G401 (cell line): ENCODE measurements around the gene NDP. TPM values are rescaled to one million over a fixed set of nuclear protein-coding genes. Genes with fewer than 3 reads are reported as not detected.

Source experiments
- DNase-seq: peaks from one replicate; pipeline ENCODE4 v3.0.0-alpha.2; 2015; ENCODE audit warnings: low spot score
- in situ Hi-C: cut with HindIII; loops from 2 replicates; pipeline ENCODE4 v1.10.0; 2016; ENCODE audit warnings: low sequenced_read_pairs, mixed read lengths
- total RNA-seq: library from RNA; depleted of rRNA; stranded (reverse); fragments of >200 nt; shearing (Covaris generic); gene quantifications from 2 replicates; pipeline ENCODE4 v1.2.3, GENCODE V29; 2014; rRNA removed

Gene NDP
- total RNA-seq: not detected in 2 replicates

- in situ Hi-C loops: no loop called here
- peak; percentile 61 for DNase-seq
Observed at GRCh38 chrX:43973249-43974099, at the start of gene NDP. NDP (minus strand) TSS chrX:43973390; CDS start chrX:43958645, 14,745 bp downstream.

GRCh38 chrX:44022964-44023363, 49.8 kb upstream of the NDP start:
- no peak for DNase-seq
- in situ Hi-C loops: no loop called here

GRCh38 chrX:44020693-44021092, 47.5 kb upstream of the NDP start:
- in situ Hi-C loops: no loop called here
- DNase-seq: no peak

GRCh38 chrX:44019911-44020310, 46.7 kb upstream of the NDP start:
- in situ Hi-C loops: no loop called here
- DNase-seq: no peak

GRCh38 chrX:44017676-44018075, 44.5 kb upstream of the NDP start:
- in situ Hi-C loops: no loop called here
- peak; percentile 16 for DNase-seq

- in situ Hi-C loops: no loop called here
- DNase-seq: no peak
Observed at GRCh38 chrX:44016906-44017305, 43.7 kb upstream of the NDP start.

- DNase-seq: no peak
- in situ Hi-C loops: no loop called here
Observed at GRCh38 chrX:44012484-44013096, 39.4 kb upstream of the NDP start.

- in situ Hi-C loops: no loop called here
- DNase-seq: no peak
Observed at GRCh38 chrX:44011506-44011905, 38.3 kb upstream of the NDP start.

- in situ Hi-C loops: no loop called here
- DNase-seq: no peak
Observed at GRCh38 chrX:44010626-44011025, 37.4 kb upstream of the NDP start.

- DNase-seq: no peak
- in situ Hi-C loops: no loop called here
Observed at GRCh38 chrX:44006081-44006480, 32.9 kb upstream of the NDP start.

- in situ Hi-C loops: no loop called here
- DNase-seq: no peak
Observed at GRCh38 chrX:44003975-44004374, 30.8 kb upstream of the NDP start.

- DNase-seq: no peak
- in situ Hi-C loops: no loop called here
Observed at GRCh38 chrX:44002567-44002966, 29.4 kb upstream of the NDP start.

GRCh38 chrX:43998374-43998773, 25.2 kb upstream of the NDP start:
- DNase-seq: no peak
- in situ Hi-C loops: no loop called here

- in situ Hi-C loops: no loop called here
- no peak for DNase-seq
Observed at GRCh38 chrX:43996491-43996890, 23.3 kb upstream of the NDP start.

GRCh38 chrX:43986083-43986482, 12.9 kb upstream of the NDP start:
- no peak for DNase-seq
- in situ Hi-C loops: no loop called here

GRCh38 chrX:43985511-43985910, 12.3 kb upstream of the NDP start:
- in situ Hi-C loops: no loop called here
- DNase-seq: no peak

GRCh38 chrX:43978226-43978625, 5.0 kb upstream of the NDP start:
- DNase-seq: no peak
- in situ Hi-C loops: no loop called here

- no peak for DNase-seq
- in situ Hi-C loops: no loop called here
Observed at GRCh38 chrX:43976205-43976604, 3.0 kb upstream of the NDP start.

- in situ Hi-C loops: no loop called here
Observed at GRCh38 chrX:43975796-43976195, 2.6 kb upstream of the NDP start.

GRCh38 chrX:43974741-43975465, 1.7 kb upstream of the NDP start:
- in situ Hi-C loops: no loop called here
- peak; percentile 58 for DNase-seq

More at GRCh38 chrX:43975796-43976195, 2.6 kb upstream of the NDP start:
- no peak for DNase-seq
